Hepatocyte (in vitro differentiated cells): Measurements from ENCODE around the gene CTNNAL1.

Source experiments
- CTCF ChIP-seq: fragments of 200-600 bp; sonication (generic); IDR thresholded peaks from 2 replicates; pipeline ENCODE4 v1.5.1; 2016; ENCODE audit warnings: antibody characterized with exemption, mild to moderate bottlenecking; ENCODE audit not compliant: poor library complexity
- EZH2 ChIP-seq: fragments of 200-600 bp; sonication (generic); IDR thresholded peaks from 2 replicates; pipeline ENCODE4 v1.6.1; 2016; ENCODE audit warnings: antibody characterized with exemption, mild to moderate bottlenecking, borderline replicate concordance

DNA sequence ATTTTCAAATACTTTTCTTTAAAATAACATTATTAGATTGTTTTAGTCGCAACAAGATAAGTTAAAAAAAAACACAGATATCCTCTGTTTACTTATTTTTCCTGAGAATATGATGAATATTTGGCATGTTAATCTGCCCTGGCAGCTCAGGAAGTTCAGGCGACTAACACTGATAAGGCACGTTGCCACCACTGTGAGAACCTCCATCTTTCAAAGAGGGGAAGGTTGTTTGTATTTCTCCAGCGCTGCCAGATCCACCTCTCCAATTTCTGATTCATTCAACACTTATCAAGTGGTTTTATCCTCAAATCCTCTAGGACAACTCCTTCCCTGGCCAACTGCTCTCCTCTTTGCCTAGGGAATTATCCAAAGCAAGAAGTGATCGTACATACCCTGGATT lies 21.8 kb downstream of the CTNNAL1 start:
- TF ChIP-seq CTCF = no peak
- no peak for TF ChIP-seq EZH2
